Measurements from ENCODE around the gene BFAR. TPM values are rescaled to one million over a fixed set of nuclear protein-coding genes. Genes with fewer than 3 reads are reported as not detected.

Gene BFAR
- total RNA-seq, 4 donors from 2014 or later, result 41.6 to 51.4 (median 44.8) TPM

GRCh38 chr16:14606102-14606501, 26.6 kb upstream of the BFAR start:
- H3K9me3 ChIP-seq, result no peaks in the 10 kb centered on the region
- DNase-seq (ENCODE audit: low spot score in 2 of 2), result no peak
- H3K4me3 ChIP-seq, result no peak overlapping the region
- H3K27ac ChIP-seq, result no peak overlapping the region
- peaks cover 98% of the 10 kb centered on the region for H3K36me3 ChIP-seq
- H3K27me3 ChIP-seq, result no peaks in the 10 kb centered on the region
- TF ChIP-seq EP300 (IDR thresholded peaks at IDR 0.05) (no peak), CTCF (IDR thresholded peaks at IDR 0.05) (no peak), POLR2AphosphoS5 (IDR thresholded peaks at IDR 0.05) (no peak), POLR2A (IDR thresholded peaks at IDR 0.05) (no peak)
- H3K4me1 ChIP-seq, result no peaks in the 10 kb centered on the region
- WGBS, result 89% methylated on average over 6 of the region's 6 CpGs

DNA sequence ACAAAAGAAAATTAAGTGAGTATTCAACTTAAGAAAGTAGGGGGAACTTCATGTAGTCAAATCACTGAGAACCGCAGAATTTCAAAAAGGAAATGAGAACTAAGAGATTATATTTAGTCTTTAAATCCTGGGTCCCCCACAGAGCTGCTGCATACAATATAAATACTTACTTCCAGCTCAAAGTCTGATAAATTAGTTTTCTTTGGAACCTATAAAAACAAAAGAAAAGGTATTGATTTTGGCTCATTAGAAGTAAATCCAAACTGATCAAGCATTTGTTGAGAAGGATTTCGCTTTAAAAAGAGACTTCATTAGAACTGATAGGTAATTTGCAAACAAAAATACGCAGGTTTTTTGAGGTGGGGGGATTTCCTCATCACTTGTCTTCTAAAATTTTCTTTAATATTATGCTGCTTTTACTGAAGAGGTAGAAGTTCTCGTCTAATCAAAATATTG, 24.6 kb upstream of the BFAR start:
- H3K27me3 ChIP-seq, result no peaks in the 10 kb centered on the region
- no peak for TF ChIP-seq CTCF (IDR thresholded peaks at IDR 0.05)
- WGBS, result 84% methylated on average over 4 of the region's 4 CpGs
- no peaks in the 10 kb centered on the region for H3K9me3 ChIP-seq
- H3K27ac ChIP-seq, result no peak overlapping the region
- DNase-seq (ENCODE audit: low spot score in 2 of 2), result no peak
- no peaks in the 10 kb centered on the region for H3K4me1 ChIP-seq
- no peak overlapping the region for H3K4me3 ChIP-seq
- H3K36me3 ChIP-seq, result peaks cover 95% of the 10 kb centered on the region

DNA sequence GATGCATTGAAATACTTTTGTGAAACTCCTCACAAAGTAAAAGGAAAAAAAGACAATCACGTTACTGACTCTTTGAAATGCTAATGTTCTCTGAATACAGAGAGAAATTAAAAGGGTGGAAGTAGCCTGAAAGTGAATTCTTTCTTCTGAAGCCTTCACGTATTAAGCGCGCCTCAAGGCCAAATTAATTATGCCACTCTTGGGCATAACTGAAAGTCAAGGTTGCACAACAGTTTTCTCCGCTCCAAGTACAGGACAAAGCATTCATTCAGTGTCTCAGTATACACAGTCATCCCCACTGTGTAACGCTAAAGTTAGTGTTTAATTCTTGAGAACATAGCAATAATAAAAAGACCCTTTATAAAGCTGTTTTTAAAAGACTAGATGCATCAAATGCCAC, 24.1 kb upstream of the BFAR start:
- no peaks in the 10 kb centered on the region for H3K9me3 ChIP-seq
- TF ChIP-seq POLR2A (IDR thresholded peaks at IDR 0.05), result no peak
- no peak for TF ChIP-seq POLR2AphosphoS5 (IDR thresholded peaks at IDR 0.05)
- TF ChIP-seq EP300 (IDR thresholded peaks at IDR 0.05), result no peak
- no peak for TF ChIP-seq CTCF (IDR thresholded peaks at IDR 0.05)
- H3K27ac ChIP-seq, result no peak overlapping the region
- no peak overlapping the region for H3K4me3 ChIP-seq
- no peaks in the 10 kb centered on the region for H3K27me3 ChIP-seq
- peaks cover 95% of the 10 kb centered on the region for H3K36me3 ChIP-seq
- no peaks in the 10 kb centered on the region for H3K4me1 ChIP-seq
- no peak for DNase-seq (ENCODE audit: low spot score in 2 of 2)
- WGBS, result 71% methylated on average over 6 of the region's 6 CpGs

- peaks cover 93% of the 10 kb centered on the region for H3K36me3 ChIP-seq
- H3K27me3 ChIP-seq, result no peaks in the 10 kb centered on the region
- H3K4me3 ChIP-seq, result no peak overlapping the region
- DNase-seq (ENCODE audit: low spot score in 2 of 2), result no peak
- H3K4me1 ChIP-seq, result no peaks in the 10 kb centered on the region
- 93% methylated on average over 6 of the region's 6 CpGs for WGBS
- H3K9me3 ChIP-seq, result no peaks in the 10 kb centered on the region
- no peak overlapping the region for H3K27ac ChIP-seq
- TF ChIP-seq POLR2A (IDR thresholded peaks at IDR 0.05) (no peak), POLR2AphosphoS5 (IDR thresholded peaks at IDR 0.05) (no peak), CTCF (IDR thresholded peaks at IDR 0.05) (no peak), EP300 (IDR thresholded peaks at IDR 0.05) (no peak)
Observed at GRCh38 chr16:14609716-14610115, 23.0 kb upstream of the BFAR start.

DNA sequence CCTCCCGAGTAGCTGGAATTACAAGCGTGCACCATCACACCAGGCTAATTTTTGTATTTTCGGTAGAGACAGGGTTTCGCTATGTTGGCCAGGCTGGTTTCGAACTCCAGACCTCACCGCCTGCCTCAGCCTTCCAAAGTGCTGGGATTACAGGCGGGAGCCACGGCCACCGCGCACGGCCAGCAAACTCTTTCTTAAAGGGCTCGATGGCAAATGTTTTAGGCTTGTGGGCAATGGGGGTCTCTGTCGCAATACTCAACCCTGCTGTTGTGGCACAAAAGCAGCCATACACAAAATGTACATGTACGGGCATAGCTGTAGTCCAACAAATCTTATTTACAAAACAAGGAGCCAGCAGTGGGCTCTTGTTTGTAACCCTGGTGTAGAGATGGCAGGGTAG, 21.1 kb upstream of the BFAR start:
- WGBS, result 99% methylated on average over 14 of the region's 14 CpGs
- Histone ChIP-seq H3K27ac (no peak overlapping the region), H3K36me3 (peaks cover 93% of the 10 kb centered on the region)

More for the DNA sequence above, 21.1 kb upstream of the BFAR start:
- no peak for DNase-seq (ENCODE audit: low spot score in 2 of 2)
- H3K27me3 ChIP-seq, result no peaks in the 10 kb centered on the region
- no peak overlapping the region for H3K4me3 ChIP-seq
- no peak for TF ChIP-seq CTCF (IDR thresholded peaks at IDR 0.05)
- no peak for TF ChIP-seq POLR2A (IDR thresholded peaks at IDR 0.05)
- TF ChIP-seq EP300 (IDR thresholded peaks at IDR 0.05), result no peak
- no peak for TF ChIP-seq POLR2AphosphoS5 (IDR thresholded peaks at IDR 0.05)
- no peaks in the 10 kb centered on the region for H3K4me1 ChIP-seq
- H3K9me3 ChIP-seq, result no peaks in the 10 kb centered on the region

Data from suprapubic skin (tissue), 4 donors.